C4-2B (cell line): ENCODE results near the gene IL32.

ENCODE experiments used
- CTCF ChIP-seq: fragments of 450-650 bp; conservative IDR thresholded peaks from 2 replicates; pipeline ENCODE4 v1.5.1; 2017; ENCODE audit warnings: mild to moderate bottlenecking
- ZFX ChIP-seq: fragments of 450-650 bp; IDR thresholded peaks from 2 replicates; pipeline ENCODE4 v1.6.1; 2017

GRCh38 chr16:3084491-3084890 is 19.1 kb downstream of the IL32 start:
- TF ChIP-seq CTCF (no peak), ZFX (no peak)
